HL-60 (cell line): ENCODE measurements around the gene LRRC61.

ENCODE experiments used
- CTCF ChIP-seq: IDR thresholded peaks from one replicate; pipeline ENCODE4 v1.5.1; 2011; ENCODE audit warnings: low read length, control low read depth, inconsistent platforms; ENCODE audit not compliant: insufficient read depth
- GABPA ChIP-seq: IDR thresholded peaks from 2 replicates; pipeline ENCODE4 v1.6.1; 2012; ENCODE audit warnings: low read depth
- POLR2AphosphoS5 ChIP-seq: IDR thresholded peaks from 2 replicates; pipeline ENCODE4 v1.6.1; 2012; ENCODE audit warnings: low read depth
- REST ChIP-seq: IDR thresholded peaks from 2 replicates; pipeline ENCODE4 v1.6.1; 2012; ENCODE audit warnings: low read depth; ENCODE audit not compliant: insufficient replicate concordance
- SPI1 ChIP-seq: IDR thresholded peaks from 2 replicates; pipeline ENCODE4 v1.6.1; 2012; ENCODE audit warnings: low read depth, mild to moderate bottlenecking, borderline replicate concordance

GRCh38 chr7:150322833-150323681 is at the start of gene LRRC61, which contains the start of gene ACTR3C:
- TF ChIP-seq GABPA (no peak), CTCF (no peak), REST (no peak), POLR2AphosphoS5 (no peak), SPI1 (no peak)
